CD4-positive, alpha-beta T cell treated with Interleukin-15 for 4 hours (primary cell): ENCODE measurements around the gene FLAD1.

Experiments
- DNase-seq: peaks from one replicate; pipeline ENCODE4 v3.0.0-alpha.2; 2020; ENCODE audit warnings: low spot score

FLAD1 gene

DNA sequence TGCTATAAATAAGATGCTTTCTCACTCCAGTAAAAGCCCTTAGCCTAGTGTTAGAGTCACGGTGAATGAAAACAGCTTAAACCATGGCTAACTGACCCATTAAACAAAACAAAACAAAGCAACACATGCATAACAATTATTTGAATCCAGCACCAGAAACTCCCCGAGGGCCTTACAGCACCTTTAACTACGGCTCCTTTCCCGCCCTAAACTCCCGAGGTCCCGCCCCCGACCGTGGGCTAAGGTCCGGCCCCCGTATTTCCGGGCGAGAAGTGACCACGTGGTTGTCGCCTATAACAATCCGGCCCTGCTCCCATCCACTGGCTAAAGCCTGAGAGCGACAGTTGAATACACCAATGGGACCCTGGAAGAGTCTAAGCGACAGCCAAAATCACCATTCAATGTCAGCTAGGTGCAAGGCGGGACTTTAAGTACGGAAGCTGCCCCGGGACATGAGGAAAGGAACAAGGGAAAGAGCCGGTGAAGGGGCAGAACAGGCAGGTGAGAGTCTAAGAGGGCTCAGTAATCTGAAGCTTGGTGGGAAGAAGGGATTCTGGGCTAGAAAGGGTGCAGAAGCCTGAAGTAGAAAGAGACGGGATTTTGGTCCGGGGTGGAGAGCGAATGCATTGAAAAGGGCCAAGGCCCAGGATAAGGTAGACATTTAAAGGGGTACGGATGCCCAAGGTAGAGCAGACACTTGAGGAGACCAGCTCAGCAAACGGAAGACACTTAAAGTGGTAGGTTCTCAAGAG, at the start of gene FLAD1:
Gene FLAD1, plus strand, starts transcription at position 448 of the 752 bp plus-strand sequence. CDS start 351 bp downstream, outside the sequence.
- peak; percentile 99 for DNase-seq

DNA sequence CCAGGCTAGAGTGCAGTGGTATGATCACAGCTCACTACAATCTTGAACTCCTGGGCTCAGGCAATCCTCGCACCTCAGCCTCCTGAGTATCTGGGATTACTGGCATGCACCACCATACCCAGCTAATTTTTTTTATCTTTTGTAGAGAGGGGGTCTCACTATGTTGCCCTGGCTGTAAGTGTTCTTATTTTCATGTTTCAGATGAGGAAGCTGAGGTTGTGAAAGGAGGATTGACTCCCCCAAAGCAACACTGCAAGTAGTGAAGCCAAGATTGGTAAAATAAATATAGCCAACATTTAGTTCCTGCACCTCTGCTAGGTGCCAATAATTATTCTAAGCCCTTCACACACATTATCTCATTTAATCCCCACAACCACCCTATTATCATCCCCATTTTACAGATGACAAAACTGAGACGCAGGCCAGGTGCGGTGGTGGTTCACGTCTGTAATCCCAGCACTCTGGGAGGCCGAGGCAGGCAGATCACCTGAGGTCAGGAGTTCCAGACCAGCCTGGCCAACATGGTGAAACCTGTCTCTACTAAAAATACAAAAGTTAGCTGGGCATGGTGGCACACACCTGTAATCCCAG, 48.7 kb upstream of the FLAD1 start:
- DNase-seq: no peak

DNA sequence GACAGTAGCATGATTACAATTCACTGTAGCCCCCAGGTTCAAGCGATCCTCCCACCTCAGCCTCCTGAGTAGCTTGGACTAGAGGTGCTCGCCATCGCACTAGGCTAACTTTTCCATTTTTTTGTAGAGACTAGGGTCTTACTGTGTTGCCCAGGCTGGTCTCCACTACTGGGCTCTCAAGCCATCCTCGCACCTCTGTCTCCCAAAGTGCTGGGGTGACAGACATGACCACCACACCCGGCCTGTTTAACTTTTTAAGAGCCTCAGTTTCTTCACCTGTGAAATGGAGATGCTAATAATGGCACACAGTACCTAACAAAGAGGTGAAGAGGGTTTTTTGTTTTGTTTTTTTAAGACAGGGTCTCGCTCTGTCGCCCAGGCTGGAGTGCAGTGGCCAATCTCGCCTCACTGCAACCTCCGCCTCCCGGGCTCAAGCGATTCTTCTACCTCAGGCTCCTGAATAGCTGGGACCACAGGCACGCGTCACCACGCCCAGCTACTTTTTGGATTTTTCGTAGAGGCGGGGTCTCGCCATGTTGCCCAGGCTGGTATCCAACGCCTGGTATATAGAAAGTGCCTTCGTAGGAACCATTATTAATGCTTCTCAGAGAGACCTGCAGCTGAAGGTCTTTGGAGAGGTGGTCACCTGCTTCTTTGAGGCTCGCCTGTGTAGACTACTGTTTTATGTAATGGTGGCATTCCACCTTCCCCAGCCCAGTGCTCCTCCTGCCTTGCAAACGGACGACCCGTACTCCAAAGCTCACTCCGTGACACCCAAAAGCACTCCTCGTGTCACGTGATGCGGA, 47.2 kb upstream of the FLAD1 start:
- DNase-seq: no peak

DNA sequence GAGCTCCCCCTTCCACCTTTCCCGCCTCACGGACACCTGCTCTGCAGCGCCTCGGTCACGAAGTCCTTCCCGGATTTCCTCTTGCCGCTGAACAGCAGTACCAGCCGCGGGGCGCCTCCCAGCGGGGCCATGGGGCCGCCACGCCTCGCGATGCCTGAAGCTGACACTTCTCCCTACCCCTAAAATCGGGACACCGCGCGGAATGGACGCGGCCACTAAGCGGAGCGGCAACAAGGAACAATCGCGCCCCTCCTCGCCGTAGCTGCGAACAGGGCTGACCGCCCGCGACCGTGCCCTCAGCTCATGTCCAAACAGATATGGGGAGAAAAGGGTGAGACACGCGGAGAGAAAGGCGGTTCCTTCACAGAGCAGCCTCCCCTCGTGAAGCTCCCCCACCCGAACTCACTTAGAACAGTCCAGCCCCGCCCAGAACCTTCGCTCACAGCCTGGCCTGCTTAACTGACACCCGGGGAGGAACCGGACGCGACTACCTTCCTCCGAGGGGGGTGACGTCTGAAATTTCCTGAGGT, 46.5 kb upstream of the FLAD1 start, which contains the start of gene PMVK:
Gene PMVK, minus strand, starts transcription at position 165 of the 530 bp plus-strand sequence. Its CDS starts 34 bp downstream, at position 131.
- peak; percentile 96 for DNase-seq

DNA sequence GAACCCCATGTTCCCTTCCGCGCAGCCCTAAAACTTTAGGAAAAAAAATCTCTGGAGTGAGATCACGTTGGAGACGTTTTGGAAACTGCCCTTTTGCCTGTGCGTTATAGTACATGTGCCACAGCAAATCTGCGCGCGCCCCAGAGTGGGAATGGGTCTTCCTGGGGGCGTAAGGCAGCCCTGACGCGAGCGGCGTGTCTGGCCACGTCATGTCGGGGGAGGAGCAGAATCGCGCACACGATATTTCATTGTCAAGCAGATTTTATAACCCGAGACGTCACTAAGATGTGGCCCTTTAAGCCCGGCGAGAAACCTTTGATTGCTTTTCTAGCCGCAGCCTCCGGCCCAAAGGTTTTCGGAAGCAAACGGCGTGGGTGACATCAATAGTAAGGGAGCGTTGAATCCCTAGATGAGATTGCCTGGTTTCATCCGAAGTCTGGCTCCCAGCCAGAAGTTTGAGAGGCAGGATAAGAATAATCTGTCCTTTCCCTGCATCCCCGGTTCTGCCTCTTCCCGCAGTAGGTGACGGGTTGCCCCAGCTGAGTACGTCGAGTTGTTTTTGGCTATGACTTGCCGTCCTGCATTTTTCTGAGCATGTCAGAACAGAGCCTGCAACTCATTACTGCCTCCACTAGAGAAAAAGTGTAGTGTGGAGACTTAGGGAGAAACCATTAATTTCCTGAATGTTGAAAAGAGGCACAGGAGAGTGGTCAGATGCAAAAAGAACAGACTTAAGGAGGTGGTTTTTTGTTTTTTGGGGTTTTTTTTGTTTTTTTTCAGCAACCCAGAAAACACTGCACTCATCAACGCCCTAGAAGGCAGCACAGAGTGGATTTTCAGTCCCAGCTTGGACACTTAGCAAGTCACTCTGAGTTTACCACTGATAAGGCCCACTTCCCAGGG, 45.8 kb upstream of the FLAD1 start:
- DNase-seq: peak; percentile 84

DNA sequence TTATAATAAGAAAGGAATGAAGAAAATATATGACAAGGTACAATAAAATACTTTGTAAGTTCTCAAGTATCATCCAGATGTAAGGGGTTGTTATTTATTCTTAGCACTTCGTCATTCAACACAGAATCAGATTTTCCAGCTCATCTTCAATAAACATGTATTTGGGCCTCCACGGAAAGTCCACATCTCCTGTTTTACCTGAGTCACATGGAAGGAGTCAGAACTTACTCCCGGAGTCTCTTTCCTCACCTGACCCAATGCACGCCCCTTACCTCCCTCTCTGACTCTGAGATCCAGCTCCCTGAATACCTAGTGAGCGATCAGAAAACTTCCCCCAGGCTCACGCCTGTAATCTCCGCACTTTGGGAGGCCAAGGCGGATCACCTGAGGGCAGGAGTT, 45.2 kb upstream of the FLAD1 start:
- DNase-seq: no peak

DNA sequence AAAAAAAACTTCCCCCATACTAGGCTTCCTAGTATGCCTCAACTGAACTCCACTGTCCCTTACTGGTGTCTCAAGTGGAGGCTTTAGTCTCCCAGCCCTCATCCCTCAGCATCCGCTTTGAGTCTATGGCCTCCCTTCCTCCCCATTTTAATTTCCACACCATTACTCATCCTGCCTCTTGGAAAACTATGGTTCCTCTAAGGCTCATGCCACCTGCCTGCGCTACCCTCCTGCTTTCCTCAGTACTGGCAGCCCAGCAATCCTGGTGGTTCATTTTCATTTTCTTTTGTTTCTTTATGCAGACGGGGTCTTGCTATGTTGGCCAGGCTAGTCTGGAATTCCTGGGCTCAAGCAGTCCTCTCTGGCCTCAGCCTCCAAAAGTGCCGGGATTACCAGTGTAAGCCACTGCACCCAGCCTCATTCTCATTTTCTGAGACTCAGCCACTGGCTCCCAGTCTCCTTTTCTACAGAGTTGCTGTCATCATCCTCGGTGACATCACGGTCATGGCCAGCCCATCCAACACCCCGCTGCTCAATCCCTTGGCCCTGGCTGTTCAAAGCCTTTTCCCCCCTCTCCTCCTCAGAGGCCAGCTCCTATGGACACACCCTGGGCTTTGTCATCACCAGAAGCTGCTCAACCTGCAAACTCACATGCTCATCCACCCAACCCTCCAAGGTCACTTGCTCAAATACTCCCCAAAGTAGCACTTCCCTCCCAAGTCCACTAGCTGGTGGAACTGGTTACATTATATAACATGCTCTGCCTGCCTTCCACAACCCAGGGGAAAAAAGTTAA, 44.3 kb upstream of the FLAD1 start:
- no peak for DNase-seq

DNA sequence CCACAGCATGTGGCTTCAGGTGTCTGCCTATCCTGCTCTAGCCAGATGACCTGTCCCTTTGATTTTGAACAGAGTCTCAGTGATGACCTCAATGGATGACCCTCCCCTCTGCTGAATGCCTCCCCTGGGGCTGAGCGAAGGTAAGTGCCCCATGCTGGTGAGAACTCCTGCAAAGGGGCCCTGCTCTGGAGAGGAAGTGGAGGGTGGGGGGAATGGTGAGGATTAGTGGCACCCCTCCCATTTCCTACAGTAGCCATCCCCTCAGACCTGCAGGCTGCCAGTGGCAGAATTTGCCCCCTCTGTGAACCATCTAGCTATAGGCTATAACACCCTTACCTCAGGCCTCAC, 43.0 kb upstream of the FLAD1 start:
- no peak for DNase-seq

DNA sequence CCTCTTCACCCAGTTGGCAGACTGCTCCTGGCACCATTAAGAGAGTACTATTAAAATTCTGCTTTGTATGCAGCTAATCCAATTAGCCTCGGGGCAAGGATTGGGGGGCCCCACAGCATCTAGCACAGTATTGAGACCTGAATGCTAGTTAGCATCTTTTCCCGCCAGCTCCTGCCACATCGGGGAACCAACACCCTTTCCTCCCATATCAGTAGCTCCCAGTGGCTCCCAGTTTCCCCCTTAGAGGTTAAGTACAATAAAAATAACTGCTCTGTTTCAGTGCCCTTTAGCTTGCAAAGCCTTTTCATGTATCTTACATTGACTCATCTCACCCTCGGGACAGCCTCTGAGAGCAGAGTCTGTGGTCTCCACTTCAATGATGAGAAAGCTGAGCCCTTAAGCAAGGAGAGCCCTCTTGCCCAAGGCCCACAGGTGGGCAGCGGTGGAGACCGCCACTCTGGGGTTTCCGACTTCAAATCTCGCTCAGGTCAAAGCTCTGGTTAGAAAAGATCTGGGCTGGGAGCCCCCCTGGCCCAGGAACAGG, 42.4 kb upstream of the FLAD1 start:
- peak; percentile 23 for DNase-seq

DNA sequence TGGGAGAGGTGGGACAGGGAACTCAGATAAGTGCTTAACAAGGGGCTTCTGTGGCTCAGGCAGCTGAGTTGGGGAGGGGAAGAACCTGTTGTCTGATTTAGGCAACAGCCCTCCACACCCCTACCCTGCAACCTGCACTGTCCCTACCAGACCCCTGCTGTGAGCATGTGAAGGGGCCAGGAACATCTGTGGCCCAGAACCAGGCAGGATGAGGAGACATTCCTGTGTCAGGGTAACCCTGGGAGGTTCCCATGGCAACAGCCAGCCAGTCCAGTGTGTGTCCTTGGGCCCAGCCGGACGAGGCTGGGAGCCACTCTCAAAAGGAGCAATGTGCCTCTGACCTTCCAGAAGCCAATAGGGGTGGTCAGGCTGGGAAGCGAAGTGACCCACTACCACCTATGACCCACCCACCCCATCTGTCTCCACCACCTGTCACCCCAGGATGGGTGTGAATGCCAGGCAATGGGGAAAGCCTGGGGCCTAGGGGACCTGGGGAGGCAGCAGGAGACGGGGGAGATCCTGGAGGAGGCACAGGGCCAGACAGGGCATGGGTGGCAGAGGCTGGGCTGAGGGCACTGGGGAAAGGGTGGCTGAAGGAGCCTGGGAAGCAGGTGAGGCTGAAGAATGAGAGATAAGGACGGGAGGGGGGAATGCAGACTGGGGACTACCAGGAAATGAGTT, 41.7 kb upstream of the FLAD1 start:
- no peak for DNase-seq

DNA sequence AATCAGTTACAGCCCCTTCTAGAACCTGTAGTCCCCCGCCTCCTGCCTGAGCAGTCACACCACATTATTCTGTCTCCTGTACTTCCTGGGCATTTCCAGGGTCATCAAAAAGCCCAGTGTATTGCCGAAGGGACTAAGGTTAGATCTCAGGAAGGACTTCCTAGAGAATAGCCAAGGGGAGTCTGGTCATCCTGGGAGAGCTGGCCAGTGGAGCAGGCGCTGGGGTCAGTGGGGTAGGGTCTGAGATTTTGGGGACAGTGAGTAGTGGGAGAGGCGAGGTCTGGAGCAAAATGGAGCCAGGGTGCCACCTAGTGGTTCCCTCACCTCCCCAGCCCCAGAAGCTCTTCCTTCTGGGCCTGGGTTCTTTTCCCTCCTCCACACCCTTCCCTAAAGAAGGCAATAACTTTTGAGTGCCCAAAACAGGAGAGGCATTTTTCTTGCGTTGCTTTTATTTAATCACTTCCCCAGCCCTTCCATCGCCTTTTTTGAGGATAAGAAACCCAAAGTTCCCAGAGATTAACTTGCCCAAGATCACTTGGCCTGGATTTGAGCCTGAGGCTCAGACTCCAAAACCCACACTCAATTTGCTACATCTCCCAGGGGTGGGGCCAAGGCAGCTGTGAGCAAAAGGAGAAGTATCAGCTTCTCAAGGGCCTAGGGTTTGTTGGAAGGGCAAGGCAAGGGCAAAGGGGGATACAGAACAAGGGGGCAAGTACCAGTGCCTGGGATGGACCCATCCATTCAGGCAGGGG, 39.3 kb upstream of the FLAD1 start:
- DNase-seq: peak; percentile 23

DNA sequence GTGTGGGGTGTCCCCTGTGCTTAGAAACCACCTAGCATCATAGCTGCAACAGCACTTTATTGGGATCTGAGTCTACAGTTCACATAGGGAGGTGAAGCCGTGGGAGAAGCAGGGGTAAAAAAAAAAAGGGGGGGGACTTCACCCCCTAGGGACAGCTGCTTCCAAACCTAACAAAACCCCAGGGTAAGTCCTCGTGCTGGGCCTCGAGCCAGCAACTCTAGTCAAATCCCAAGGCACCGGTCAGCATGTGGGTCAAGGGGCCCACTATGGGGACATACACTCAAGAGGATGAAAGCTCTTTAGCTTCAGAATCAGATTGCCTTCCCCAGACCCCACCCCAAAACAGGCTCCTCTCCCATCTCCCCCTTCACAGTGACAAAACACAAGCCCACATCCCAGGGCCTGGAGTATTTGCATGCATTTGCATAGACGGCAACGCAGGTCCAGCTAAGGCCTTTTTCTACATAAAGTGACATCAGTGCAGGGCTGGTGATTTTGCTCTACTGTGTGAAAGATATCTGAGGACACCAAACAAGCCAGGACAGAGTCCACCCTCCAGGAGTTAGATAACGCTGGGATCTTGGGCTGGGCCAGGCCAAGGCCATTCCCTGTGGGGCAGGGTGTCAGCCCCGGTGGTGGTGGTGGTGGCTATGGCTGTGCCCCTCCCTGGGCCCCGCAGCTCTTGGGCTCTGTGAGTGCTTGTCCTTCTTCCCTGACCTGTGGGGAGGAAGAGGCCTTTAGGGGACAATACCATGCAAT, 38.6 kb upstream of the FLAD1 start:
- no peak for DNase-seq

DNA sequence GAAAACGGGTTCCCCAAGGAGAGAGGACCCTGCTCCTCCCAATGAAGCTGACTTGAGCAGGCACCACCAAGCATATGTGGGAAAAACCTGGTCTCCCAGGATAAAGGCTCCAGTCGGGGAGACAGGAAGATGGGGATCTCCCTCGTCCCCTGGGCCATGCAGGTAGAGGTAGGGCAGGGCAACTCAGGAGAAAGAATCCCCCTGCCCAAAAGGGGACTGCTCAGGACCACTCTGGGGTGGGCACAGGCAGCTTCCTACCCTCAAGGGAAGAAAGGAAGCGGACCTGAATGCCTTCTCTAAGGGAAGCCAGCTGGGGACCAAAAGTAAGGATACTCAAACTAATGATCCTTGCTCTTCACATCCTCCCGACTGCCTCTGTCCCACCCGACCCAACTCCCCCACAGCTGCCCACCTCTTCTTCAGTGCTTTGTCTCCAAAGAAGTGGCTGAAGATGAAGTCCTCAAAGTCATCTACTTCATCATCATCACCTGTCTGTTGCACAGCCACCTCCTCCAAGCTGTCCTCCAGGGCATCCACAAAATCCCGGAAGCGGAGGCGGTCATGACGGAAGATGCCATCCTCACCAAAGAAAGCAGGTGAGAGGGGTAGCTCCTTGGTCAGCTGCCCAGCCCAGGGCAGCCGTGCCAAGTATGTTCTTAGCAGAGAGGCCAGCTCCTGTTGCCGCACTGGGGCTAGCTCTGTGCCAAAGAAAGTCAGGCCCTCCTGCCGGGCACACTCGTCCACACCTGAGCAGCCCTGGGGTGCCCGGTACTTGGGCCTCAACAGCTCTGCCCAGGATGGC, 37.8 kb upstream of the FLAD1 start:
- no peak for DNase-seq

DNA sequence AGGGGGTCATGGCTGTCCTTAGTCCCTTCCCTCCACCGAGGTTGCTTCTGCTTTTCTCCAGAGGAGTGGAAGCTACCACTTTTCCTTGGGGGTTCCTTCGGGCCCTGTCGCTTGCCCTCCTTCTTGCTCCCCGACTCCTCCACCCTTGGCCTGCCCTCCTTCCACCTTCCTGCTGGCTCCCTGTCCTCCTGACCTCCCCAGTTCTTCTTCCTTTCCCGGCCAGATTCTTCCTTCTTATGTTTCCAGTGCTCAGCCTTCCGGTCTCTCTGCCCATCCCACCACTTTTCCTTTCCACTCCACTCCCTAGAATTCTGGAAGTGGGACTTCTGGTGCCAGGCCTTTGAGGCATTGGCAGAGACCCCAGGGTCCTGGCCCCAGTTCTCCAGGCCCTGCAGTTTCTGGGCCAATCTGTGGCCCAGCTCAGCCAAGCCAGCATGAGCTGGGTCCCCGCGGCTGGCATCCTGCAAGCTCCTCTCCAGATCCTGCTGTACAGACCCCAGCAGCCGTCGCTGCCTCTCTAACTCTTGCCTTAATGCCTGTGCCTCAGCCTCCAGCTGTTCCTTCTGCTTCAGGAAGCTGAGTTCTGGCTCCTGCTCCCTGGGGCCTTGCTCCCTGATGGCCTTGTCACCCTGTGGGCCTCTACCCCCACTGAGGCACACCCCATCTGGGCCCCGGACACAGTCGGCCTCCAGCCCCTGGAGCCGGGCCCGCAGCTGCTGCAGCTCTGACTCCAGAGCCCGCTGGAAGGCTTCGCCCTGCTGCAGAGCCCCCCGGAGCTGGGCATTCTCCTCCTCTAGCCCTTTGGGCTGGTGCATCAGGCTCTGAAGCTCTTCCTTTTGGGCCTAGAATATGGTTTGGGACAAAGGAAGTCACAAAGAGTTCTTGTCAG, 36.9 kb upstream of the FLAD1 start:
- no peak for DNase-seq

DNA sequence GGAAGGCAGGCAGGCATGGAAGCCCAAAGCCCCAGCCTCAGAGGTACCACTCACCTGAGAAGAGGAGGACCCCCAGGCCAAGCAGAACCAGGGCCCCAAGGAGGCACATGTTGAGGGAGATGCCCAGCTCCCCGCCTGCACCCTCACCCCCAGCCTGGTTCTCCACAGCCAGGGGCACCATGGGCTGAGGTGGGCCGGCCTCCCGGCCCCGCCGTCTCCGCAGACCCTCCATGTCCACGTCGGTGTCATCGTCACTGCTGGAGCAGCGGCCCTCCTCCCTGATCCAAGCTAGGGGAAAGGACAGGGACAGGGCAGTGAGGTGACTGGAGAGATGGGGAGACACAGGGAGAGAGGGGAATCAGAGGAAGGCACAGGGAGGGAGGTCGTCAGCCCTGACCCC, 35.1 kb upstream of the FLAD1 start:
- no peak for DNase-seq

DNA sequence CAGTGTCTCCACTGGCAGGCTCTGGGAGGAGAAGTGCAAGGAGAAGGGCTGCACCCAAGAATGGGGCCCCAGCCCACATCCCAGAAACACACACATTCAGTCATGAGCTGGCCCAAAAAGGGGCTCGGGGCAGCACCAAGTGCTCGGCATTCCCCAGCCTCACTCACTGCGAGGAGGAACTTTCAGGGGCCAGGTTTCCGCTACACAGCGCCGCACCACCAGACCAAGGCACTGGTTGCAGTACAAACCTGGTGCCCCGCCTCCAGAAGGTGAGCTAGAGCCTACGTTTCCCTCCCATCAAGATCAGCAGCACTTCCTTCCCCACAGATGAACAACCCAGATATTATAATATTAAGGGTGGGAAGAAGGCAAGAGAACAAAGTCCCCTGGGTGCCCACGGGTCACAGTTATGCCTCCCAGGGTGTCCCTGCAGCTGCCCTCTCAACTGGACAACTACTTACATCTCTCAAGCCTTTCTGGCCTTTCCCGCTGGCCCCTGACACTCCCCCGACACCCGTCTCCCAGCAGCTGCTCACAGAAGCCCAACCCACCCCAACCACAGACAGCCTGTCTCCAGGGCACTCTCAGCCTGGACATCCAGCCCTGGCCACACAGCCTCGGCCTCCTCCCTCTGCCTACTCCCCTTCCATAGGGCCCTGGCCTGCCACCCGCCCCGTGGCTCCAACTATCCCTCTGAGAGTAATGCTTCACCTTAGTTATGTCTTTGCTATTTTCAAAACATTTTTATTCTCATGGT, 31.1 kb upstream of the FLAD1 start:
- DNase-seq: peak; percentile 64
